NK-92 treated with Interleukin-12 subunit alpha and Interleukin-12 subunit beta, amount 100 ng/mL, for 24 hours (cell line): ENCODE data around the gene IL12RB2.

Source experiments
- DNase-seq: peaks from one replicate; lab custom pipeline; 2025; lab: John Stamatoyannopoulos, UW

IL12RB2 gene, protein sequence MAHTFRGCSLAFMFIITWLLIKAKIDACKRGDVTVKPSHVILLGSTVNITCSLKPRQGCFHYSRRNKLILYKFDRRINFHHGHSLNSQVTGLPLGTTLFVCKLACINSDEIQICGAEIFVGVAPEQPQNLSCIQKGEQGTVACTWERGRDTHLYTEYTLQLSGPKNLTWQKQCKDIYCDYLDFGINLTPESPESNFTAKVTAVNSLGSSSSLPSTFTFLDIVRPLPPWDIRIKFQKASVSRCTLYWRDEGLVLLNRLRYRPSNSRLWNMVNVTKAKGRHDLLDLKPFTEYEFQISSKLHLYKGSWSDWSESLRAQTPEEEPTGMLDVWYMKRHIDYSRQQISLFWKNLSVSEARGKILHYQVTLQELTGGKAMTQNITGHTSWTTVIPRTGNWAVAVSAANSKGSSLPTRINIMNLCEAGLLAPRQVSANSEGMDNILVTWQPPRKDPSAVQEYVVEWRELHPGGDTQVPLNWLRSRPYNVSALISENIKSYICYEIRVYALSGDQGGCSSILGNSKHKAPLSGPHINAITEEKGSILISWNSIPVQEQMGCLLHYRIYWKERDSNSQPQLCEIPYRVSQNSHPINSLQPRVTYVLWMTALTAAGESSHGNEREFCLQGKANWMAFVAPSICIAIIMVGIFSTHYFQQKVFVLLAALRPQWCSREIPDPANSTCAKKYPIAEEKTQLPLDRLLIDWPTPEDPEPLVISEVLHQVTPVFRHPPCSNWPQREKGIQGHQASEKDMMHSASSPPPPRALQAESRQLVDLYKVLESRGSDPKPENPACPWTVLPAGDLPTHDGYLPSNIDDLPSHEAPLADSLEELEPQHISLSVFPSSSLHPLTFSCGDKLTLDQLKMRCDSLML

GRCh38 chr1:67307251-67308060, at the start of gene IL12RB2:
Gene IL12RB2 (plus strand): TSS chr1:67307873. CDS start chr1:67320369, 12,496 bp downstream.
- DNase-seq = peak; percentile 68

DNA sequence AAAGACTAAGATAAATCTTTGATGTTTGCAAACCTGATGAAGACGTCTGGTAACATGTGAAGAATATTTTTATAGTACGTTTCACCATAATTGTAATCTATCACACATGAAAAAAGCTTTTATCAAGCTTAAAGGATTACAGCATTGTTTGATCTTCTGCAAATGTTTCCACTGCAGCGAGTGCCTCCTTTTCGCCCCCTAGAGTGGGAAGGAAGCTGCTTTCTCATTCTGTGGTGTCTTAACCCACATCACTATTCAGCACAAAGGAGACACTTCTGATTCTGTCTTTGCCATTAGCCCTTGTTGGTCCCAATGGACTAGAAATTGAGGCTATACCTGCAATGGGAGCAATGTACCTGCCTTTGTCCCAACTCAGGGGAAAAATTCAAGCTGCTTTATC, 46.0 kb upstream of the IL12RB2 start:
- DNase-seq = no peak

DNA sequence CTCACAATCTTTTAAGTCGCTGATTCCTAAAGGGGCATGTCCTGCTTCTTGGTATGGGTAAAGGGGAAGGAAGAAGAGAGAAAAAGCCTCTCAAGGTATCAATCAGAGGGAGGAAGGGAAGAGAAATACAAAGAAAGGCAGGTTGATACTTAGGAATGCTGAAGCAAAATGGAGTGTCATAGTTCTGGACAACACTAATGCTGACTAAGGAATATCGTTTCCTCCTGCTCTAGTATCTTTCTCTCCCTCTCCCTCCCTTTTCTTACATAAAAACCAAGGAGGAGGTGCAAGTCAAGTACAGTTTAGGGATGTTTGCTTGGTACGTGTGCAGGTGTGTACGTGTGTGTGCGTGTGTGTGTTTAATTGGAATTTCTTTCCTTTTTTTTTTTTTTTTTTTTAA, 44.9 kb upstream of the IL12RB2 start:
- no peak for DNase-seq

- DNase-seq = no peak
These were observed 43.5 kb upstream of the IL12RB2 start for GRCh38 chr1:67264152-67264551.

DNA sequence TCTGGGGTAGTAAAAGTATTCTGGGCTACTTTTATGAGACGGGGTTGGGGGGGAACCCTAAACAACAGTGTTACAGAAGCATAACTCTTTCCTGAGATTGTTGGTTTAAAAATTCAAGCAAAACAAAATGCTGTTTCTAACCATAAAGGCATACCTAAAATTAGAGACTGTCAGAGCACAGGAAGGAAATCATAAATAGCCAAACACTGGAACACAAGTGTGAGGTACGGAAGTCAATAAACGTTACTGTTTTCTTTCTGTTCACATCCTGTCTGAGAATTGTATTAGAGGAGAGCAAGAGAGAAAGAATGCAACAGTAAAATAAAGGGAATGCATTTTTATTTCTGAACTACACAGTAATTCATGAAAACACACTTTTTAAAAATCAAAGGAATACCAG, 42.8 kb upstream of the IL12RB2 start:
- no peak for DNase-seq

DNA sequence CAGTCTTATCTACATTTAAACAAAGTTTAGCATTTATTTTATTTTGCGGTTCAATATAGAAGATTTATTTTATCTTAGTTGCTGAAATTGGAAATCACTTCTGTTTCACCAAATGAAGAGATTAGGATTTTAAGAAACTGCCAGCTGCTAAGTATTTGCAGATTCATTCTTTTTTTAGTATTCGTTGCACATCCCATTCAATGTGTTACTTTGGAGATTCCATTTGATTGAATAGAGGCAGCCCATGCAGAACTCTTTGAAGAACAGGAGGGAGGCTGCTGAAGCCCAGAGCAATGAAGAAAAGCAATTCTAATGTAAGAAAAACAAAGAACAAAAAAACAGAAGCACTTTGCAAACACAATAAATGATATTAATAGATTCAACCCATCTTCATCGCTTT, 38.6 kb upstream of the IL12RB2 start:
- no peak for DNase-seq

DNA sequence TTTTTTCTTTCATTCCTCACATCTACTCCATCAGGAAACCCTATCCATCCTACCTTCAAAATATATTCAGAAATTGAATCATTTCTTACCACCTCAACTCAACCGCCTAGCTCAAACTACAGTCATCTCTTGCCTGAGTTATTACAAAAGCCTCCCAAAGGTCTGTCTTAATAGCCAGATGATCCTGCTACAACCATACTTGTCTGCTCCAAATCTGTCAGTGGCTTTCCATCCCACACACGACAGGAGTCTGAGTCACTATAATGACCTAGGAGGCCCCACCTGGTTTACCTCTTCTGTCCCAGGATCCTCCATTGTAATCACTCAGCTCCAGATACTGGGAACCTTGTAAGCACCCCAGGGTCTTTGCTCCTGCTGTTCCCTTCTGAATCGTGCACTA, 37.1 kb upstream of the IL12RB2 start:
- no peak for DNase-seq

GRCh38 chr1:67273591-67273990, 34.1 kb upstream of the IL12RB2 start:
- no peak for DNase-seq

- peak; percentile 8 for DNase-seq
These were observed 32.9 kb upstream of the IL12RB2 start for GRCh38 chr1:67274623-67275325.

DNA sequence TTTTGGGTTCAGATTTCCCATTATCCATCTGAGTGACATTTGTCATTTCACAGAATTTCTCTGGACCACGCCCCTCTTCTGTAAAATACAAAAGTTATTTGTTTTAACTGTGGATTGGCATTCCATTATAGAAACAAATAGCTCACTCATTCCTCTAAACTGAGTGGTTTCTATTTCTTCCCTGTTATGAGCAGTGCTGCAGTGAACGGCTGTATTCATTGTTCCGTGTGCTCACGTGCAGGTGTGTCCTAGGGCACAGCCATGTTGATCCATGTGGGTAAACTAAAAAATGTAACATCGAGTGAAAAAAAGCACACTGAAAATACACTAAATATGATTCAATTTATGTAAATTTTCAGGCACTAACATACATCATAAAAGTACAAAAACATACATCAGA, 27.0 kb upstream of the IL12RB2 start:
- no peak for DNase-seq

DNA sequence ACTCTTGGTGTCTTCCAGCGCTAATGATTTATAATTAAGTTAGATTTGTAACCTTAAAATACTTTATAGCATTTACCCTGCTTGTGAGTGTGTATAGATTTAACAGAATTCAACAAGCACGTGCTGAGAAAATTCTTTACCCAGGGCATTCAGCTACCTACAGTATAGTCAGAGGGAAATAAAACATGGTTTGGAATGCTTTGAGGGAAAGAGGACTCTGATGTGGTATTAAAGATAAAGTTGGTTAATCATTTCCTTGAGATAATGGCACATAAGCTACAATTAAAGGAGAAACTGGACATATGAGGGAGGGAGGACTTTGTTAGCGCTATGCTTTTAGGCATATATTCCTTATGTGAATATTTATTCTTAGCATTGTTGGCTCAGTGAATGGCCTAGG, 26.4 kb upstream of the IL12RB2 start:
- DNase-seq = no peak

- DNase-seq = peak; percentile 26
These were observed 21.7 kb upstream of the IL12RB2 start for GRCh38 chr1:67285780-67286488.

- DNase-seq = no peak
These were observed 17.4 kb upstream of the IL12RB2 start for GRCh38 chr1:67290236-67290635.

DNA sequence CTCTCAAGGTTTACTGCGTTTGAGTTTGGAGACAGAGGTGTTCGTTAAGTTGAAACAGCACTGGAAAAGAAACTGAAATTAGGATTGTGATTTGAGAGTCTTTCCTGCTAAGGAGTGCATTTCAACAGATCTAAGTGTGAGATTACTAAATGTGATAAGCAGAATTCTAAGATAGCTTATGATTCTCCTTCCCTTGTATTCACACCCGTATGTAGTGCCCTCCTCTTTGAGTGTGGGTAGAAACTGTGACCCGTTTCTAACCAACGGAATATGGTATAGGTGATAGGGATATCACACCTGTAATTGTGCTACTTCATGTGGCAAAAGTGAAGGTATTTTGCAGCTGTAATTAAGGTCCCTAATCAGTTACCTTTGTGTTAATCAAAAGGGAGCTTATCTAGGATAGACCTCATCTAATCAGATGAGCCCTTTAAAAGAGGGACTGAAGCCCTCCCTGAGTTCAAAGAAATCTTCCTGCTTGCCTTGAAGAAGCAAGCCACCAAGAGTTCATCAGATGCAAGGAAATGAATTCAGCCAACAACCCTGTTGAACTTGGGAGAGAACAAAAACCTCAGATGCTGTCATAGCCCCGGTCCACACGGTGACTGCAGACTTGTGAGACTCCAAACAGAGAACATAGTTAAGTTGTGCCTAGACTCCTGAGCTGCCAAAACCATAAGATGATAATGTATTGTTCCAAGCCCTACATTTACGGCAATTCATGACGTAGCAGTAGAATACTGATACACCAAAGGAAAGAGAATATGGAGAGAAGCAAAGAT, 12.6 kb upstream of the IL12RB2 start:
- DNase-seq = no peak

GRCh38 chr1:67298762-67299161, 8.9 kb upstream of the IL12RB2 start:
- no peak for DNase-seq

GRCh38 chr1:67299296-67299695, 8.4 kb upstream of the IL12RB2 start:
- DNase-seq = no peak

- no peak for DNase-seq
These were observed 7.1 kb upstream of the IL12RB2 start for GRCh38 chr1:67300561-67300960.

DNA sequence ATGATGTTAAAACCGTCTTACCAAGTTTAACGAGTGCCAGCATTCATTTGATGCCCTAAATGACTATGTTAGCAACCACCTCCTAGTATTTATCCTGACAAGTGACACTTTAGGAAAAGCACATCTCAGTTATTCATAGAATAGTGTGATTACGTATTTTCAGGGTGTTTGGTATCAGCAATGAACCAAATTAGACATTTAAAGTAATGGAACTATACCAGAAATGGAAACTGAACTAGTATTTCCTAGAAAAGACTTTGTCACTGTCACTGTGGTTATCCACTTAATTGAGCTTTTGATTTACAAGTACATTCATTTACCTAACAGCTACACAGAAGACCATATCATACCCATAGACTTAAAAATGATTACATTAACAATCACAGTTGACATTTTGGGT, 3.6 kb upstream of the IL12RB2 start:
- no peak for DNase-seq

GRCh38 chr1:67306547-67306946, 1.1 kb upstream of the IL12RB2 start:
- no peak for DNase-seq

GRCh38 chr1:67308136-67308535, 463 bp downstream of the IL12RB2 start:
- DNase-seq = no peak
